Iris pigment epithelial cell (primary cell): ENCODE data around the gene DDAH2.
A peak's percentile ranks its signal among the peaks of the same experiment; 100 is the strongest.
"Not testable (repeated sequence)": the region's sequence is repeated elsewhere in the genome, so short reads cannot be mapped to it uniquely, and the experiment has no call there.

Source experiments
- DNase-seq: peaks from one replicate; pipeline ENCODE4 v3.0.0-alpha.2; 2011; ENCODE audit warnings: low read depth

The DDAH2 gene

DNA sequence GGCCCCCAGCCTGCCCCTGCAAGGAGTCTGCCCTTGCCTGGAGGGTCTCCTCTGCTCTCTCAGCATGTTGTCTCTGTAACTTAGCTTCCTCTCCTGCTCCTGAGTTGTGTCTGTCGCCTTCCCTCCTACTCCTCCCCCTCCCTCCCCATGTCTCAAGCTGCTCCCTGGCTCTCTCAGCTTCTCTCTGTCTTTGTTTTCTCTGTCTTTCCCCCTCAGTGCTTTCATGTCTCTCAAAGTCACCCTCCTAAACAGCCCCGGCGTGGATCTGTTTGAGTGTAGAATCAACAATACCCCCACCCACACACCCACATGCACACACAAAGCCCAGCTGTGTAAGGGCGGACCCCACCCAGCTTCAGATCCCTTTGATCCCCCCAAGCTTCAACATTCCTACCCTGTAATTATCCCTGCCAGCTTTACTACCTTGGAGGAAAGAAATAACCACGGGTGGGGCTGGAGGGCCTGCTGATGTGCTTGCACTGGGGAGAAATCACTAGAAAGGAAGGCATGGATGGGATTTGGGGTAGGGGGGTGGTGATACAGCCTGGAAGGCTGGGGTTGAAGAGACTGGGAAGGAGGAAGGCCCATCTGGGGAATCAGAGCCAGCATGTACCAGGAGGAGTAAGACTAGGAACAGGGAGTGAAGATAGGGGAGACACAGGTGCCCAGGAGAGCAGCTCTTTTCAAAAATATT is 15.0 kb downstream of the DDAH2 start:
- no peak for DNase-seq

DNA sequence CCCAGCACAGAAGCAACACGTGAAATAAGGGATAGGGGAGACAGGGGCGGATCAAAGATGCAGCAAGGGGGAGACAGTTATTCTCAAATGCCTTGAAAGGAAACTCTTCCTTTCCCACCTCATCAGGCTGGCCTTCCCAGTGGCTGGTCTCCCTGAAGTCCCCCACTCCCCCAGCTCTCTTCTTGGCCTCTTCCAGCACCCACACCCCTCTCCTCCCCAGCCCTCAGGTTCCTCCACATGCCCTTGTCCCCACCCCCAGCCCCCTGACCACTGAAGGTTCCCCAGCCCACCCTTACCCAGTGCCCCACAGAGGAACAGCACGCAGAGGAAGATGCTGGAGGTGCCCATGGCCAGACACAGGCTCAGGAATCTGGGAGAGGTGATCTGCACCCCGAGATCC is 15.6 kb downstream of the DDAH2 start:
- no peak for DNase-seq

DNA sequence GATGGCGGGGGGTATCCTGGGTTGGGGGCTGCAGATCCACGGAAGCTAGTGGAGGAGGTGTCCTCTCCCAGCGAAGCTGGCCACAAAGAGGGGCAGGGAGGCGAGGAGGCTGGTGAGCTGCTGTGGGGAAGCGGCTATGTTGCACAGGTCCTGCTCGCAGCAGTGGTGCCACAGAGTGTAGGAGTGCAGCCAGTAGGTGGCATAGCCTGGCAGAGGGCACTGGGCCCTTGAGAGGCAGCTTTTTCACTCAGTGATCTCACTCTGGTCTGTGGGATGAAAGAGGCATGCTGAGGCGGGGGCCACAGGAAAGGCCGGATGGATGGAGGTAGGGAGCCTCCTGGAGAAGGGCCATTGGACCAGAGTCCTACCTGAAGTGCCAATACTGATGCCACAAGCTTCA is 16.8 kb downstream of the DDAH2 start:
- no peak for DNase-seq

DNA sequence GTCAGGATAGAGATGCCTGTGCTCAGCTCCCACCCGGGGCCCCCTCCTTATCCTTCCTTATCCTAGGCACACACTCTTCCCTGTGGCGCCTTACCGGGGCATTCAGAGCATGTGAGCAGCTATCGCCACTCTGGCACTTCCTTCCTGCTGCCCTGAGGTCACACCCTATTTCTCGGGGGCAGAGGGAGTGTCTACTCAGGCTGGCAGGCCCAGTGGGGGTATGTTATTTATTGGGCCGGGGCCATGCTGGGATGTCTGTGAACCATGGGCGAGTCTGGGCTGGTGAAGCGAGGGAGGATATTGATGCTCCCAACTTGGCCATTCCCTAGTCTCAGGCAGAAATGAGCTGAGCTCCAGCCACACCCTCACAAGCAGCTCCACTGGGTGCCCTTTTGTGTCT is 17.9 kb downstream of the DDAH2 start:
- DNase-seq = no peak

DNA sequence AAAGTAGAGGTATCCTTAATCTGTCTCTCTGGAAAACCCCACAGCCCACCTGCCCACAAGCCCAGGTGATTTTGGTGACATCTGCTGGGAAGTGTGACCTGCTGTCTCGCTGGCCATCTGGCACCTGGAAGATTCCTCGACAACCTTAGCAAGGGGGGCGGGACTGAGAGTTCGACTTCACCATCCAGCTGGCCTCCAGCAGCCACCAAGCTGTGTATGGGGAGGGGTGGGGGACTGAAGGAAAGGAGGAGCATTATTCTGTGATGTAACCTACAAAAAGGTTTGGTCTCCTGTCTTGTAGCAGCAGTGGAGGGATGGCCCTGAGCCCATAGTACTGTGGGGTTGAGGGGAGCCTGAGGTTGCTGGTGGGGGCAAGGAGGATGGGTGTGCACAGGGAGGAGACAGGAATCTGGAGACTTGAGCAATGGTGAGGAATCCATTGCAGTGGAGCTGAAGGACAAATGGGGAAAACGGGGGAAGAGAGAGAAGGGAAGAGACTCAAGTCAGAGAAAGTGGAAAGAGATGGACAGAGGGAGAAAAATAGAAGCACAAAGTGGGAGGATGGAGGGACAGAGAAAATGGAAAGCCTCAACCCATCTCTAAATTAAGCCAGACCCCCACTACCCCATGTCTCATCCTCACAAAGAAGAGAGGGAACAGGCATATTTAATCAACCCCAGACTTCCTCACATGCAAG is 18.4 kb downstream of the DDAH2 start:
- DNase-seq = no peak

DNA sequence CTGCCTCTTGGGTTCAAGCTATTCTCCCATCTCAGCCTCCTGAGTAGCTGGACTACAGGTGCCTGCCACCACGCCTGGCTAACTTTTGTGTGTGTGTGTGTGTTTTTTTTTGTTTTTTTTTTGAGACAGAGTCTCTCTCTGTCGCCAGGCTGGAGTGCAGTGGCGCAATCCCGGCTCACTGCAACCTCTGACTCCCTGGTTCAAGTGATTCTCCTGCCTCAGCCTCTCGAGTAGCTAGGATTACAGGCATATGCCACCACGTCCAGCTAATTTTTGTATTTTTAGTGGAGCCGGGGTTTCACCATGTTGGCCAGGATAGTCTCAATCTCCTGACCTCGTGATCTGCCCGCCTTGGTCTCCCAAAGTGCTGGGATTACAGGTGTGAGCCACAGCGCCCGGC is 19.9 kb downstream of the DDAH2 start:
- not testable (repeated sequence) for DNase-seq

DNA sequence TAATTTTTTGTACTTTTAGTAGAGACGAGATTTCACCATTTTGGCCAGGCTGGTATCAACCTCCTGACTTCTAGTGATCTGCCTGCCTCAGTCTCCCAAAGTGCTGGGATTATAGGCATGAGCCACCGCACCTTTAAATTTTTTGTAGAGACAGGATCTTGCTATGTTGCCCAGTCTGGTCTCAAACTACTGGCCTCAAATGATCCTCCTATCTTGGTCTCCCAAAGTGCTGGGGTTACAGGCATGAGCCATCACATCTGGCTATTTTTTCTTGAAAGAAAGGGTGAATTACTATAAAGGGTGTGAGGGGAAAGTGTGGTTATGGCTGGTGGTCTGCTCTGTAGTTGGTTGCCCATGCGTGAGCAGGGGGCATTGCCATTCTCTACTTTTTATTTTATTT is 20.9 kb downstream of the DDAH2 start:
- DNase-seq = no peak

DNA sequence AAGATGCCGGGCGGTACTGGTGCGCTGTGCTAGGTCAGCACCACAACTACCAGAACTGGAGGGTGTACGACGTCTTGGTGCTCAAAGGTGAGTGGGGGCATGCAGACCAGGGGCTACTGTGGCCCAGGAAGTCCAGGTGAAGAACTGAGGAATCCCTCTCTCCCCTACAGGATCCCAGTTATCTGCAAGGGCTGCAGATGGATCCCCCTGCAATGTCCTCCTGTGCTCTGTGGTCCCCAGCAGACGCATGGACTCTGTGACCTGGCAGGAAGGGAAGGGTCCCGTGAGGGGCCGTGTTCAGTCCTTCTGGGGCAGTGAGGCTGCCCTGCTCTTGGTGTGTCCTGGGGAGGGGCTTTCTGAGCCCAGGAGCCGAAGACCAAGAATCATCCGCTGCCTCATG is 21.4 kb downstream of the DDAH2 start:
- no peak for DNase-seq

DNA sequence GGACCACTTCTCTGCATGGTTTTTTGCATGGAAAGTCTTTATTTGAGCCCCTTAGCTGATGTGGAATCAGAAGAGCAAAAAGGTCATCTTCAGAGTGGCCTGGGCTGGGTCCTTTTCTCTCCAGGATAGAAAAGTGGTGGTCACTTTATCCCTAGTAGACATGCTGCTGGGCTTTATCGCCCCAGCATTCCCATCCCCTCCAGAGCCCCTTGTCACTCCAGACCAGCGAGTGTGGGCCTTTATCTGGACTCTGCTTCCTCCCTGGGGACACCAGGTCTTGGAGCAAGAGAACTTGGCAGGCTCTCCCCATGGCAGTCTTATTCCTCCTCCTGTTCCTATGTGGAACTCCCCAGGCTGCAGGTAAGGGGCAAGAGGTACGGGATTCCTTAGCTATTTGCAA is 22.5 kb downstream of the DDAH2 start, which contains the start of gene LY6G6F:
LY6G6F (plus strand) TSS at position 268 of the 400 bp plus-strand sequence; CDS start at position 309, 41 bp downstream.
- DNase-seq = no peak

DNA sequence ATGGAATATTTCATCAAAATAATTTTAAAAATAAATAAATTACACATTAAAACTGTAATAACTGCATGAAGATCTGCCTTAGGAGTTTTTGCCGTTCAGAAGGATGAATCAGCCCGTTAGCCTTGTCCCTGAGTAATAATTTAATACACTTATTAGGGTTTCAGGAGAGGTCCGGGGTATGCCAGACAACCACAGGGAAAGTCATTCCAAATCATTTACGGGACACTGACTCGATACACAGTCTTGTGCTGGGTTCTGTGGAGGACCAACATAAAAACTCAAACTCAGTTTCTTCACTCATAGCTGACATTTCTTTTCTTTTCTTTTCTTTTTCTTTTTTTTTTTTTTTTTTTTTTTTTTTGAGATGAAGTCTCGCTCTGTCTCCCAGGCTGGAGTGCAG is 23.2 kb downstream of the DDAH2 start:
- no peak for DNase-seq

DNA sequence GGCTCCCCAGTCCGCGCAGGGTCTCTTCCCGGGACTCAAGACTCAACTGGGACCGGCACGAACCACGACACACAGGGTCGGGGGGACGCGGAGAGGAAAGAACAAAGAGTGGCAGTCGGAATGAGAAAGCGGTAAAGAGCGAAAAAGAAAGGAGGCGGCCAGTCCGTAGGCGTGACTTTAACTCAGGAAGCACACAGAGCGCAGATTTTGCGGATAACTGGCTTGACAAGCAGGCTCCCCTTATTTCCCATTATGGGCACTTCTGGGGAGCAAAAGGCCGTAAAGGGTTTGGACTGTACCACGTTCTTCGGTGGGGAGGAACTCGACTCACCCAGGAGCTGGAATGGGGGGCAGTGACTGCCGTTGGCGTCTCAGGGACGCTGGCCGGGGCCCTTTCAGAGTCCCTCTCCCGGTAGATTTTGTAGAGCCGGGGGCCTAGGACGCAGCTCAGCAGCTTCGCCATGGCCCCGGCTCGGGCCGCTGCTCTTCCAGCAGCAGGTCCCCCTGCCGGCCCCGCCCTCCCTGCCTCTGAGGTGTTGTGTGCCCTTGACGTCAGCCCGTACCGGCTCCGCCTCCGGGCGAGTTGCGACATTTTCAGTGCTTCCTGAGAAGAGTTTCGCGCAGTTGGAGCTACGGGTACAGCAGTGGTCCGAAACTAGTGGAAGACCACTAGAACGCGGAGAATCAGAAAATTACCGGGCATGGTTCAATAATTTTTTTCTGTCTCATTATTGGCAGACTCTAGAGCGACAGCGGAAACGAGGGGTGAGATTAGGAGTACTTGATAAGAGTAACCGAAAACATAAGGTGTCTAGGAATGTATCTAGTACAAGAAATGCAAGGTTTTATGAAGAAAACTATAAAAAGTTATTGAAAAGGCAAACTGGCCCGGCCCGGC is 26.0 kb downstream of the DDAH2 start, which contains the start of gene ABHD16A:
ABHD16A (minus strand) TSS at position 506 of the 898 bp plus-strand sequence; CDS start at position 463, 43 bp downstream.
- DNase-seq = peak; percentile 99

DNA sequence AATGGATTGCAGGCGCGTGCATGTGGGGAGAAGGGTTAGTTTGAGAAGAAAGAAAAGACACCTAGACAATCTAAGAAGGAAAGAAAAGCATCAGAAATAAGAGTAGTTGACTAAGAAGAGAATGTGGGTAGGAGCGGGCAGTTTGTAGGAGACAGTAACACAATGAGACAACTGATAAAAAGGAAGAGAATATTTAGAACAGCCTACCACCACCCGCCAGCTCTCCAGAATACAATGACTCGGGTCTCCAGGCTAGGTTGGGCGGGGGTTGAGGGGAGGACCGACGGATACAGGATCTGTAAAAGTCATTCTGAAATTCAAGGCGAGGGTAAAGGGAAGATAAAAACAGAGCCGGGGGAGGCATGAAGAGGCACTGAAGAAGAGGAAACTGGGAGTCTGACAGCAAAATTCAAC is 26.7 kb downstream of the DDAH2 start:
- DNase-seq = no peak

DNA sequence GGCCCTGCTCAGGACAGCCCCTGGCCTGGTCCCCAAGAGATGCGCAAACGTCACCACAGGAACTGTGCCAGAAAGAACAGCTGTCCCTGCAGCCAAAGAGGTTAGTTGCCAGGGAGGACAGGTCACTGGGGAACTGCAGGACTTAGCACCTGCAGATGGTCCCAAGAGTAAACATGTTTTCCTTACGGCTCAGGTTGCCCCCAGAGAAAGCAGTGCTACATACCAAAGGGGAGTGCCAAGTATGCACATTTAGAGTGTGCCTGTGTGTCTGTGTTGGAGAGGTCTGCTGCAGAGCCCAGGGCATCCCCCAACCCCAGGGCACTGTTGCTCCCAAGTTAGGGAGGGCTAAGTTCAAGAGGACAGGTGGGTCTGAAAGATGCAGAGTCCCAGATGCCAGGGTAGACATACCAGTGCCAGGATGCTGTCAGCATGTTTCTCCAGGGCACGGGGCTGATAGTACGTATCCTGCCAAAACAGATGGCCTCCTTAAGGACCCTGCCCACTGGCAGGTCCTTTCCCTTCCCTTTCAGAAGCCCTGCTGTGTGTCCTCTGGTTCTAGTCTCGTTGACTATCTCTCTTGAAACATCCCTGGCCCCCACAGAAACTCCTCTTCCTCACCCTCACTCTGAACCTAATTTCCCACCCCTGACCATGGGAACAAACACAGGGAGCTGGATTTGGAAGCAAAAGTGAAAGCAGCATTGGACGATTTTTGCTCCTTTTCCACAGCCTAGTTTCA is 27.3 kb downstream of the DDAH2 start:
- DNase-seq = peak; percentile 49

DNA sequence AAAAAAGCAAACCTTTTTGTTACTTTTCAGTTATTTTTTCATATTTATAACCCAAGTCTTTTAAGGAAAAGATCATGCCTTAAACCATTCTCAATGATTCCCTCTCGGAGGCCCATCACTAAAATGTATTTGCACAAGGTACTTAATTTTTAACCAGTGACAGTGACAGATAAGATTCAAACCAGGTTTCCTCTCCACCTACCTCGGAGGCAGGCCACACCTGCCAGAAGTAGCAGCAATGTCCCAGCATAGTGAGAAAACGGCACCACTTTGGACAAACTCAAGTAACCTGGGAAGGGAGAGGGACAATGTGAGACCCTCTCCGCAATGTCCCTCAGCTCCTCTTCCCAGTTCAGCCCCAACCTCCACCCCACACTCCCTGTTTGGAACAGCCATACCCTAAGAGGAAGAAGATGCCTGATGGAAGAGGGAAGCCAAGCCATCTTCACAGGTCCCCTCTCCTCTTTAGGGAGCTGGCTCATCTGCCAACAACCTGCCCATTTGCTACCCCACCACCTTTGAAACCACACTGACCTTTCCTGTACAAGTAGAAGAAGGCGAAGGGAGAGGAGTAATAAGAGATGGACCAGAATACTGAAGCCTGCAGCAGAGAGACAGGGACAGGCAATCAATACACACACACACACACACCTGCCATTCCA is 28.2 kb downstream of the DDAH2 start:
- DNase-seq = no peak

DNA sequence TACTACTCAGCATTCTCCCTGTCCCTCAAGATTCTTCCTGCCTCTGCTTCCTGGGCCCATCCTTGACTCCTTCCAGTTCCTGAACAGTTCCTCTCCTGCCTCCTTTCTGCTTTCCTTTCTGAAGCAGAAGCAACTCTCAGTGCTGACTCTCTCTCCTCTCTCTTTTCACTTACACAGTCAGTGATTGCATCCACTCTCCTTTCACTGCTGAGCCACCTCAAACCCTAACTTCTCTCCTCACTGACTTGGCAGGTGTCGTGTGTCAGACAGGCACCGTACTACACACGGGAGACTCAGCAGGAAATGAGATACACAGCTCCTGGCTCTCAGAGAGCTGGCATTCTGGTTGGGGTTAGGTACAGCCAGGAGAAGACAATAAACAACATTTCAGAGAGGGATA is 31.5 kb downstream of the DDAH2 start:
- DNase-seq = peak; percentile 33

DNA sequence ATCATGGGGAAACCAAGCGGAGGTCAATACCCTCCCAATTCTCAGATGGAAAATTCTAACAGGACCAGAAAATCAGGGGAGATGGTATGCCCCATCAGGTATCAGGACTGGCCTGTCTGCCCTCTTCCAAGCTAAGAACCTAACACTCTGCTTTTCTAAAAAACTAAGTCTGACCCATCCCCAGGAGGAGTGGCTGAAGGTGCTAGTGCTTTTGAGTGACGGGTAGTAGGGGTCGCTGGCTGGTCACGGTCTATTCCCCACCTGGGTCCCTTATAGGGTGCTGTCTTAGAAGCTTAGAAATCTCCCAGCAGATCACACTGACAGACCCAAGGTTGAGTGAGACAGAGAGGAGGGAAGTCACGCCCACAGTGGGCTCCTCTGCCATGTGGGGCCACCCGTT is 35.6 kb downstream of the DDAH2 start:
- DNase-seq = no peak

DNA sequence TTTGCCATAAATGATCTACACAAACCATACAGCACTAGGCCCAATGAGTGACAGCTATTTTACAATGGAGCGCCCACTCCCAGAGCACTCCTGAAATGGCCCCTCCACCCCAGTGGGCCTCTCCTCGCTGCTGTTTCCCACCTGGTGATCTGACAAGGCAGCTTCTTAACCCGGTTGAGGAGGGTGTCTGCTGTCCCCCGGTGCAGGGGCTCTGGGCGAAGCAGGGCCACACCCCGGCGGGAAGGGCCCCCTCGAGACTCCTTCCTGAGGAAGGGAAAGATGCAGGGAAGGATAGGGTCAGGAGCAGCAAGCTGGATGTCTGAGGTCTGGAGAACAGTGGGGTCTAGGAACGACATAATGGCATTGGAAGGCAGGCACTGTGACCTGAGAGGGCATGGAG is 36.2 kb downstream of the DDAH2 start:
- DNase-seq = no peak

DNA sequence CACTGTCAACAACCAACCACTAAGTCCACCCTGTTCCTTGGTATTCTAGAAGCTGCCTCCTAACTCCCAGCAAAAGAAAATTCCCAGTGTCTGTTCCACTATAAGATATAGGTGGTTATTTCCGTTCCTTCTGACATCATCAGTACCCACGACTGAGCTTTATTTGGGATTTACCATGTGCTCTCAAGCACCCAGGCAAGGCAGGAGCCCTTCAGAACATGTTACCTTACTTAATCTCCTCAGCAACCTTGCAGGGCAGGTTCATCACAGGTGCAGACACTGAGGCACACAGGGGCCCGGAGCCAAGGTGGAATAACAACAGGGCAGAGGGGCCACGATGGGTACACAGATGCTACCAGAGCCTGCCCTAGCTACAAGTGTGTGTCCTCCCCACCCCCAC is 36.7 kb downstream of the DDAH2 start:
- DNase-seq = no peak

DNA sequence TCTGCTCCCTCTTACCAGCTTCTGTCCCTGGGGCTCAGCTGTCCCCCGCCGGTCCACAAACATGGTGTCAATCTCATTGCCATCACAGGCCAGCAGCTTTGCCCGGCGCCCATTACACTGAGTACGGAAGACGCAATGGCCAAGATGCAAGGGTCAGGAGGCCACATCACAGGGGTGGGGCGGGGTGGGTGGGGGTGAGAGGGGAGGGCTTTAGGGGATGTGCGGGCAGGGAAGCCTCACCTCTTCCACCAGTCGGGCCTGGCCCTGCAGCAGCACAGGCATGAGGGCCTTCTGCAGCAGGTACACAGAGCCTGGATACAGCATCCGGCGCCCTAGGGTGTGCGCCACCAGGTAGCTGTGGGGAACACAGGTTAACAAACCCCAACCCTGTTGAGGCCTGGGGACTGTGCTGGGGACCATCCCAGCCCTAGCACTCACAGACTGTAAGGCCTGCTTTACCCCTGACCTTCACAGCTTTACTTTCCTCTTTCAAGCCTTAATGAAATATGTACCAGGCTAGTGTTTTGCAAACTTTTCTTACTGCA is 37.5 kb downstream of the DDAH2 start:
- no peak for DNase-seq

DNA sequence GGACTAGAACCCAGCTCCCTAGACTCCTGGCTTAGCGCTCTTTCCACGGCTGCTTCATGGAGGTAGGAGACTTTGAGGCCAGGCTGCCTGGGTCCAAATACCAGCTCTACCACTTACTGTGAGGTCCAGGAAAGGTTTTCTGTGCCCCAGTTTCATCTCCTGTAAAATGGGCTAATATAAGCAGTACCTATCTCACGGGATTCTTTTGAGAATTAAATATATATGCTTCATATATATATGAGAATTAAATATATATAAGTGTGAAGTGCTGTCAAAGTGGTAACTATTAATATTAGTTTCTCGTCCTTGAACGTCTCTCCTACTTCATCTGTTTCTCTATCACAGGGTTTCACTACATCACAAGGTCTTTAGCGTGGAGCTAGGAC is 38.0 kb downstream of the DDAH2 start:
- DNase-seq = no peak
